Heart left ventricle (tissue), 16 donors: ENCODE measurements around the gene SNRPB. TPM values are rescaled to one million over a fixed set of nuclear protein-coding genes. Genes with fewer than 3 reads are reported as not detected.

Experiments
- ATAC-seq, 4 donors: fragments of 200-7000 bp; cut with Tn5 transposase; one replicate each; pipeline ENCODE4 v1.9.1; 2020 to 2022; ENCODE audit warnings: moderate library complexity in 4 of 4, mild to moderate bottlenecking in 3 of 4, moderate number of reproducible peaks in 1 of 4
- DNase-seq, 5 donors: peaks; one replicate each; pipeline ENCODE4 v3.0.0-alpha.2; 2020
- H3K27ac ChIP-seq, 12 donors: fragments of 200-600 bp; sonication (generic) in 4 of 12; one replicate each; pipeline versions ENCODE4 v1.5.0 to v1.8.0; 2016 to 2022; ENCODE audit warnings: mild to moderate bottlenecking in 2 of 12
- H3K27me3 ChIP-seq, 9 donors: fragments of 200-600 bp; sonication (generic) in 2 of 9; one replicate each; pipeline versions ENCODE4 v1.5.1 to v1.8.0; 2016 to 2022; ENCODE audit warnings: mild to moderate bottlenecking in 3 of 9
- H3K36me3 ChIP-seq, 9 donors: fragments of 200-600 bp; sonication (generic) in 2 of 9; one replicate each; pipeline versions ENCODE4 v1.5.0 to v1.8.0; 2018 to 2022; ENCODE audit warnings: mild to moderate bottlenecking in 2 of 9
- H3K4me1 ChIP-seq, 12 donors: fragments of 200-600 bp; sonication (generic) in 4 of 12; one replicate each; pipeline versions ENCODE4 v1.5.0 to v1.8.0; 2016 to 2022; ENCODE audit warnings: mild to moderate bottlenecking in 3 of 12
- H3K4me3 ChIP-seq, 12 donors: fragments of 200-600 bp; sonication (generic) in 4 of 12; one replicate each; pipeline versions ENCODE4 v1.5.0 to v1.8.0; 2017 to 2022; ENCODE audit warnings: mild to moderate bottlenecking in 9 of 12, moderate library complexity in 4 of 12
- H3K9me3 ChIP-seq, 12 donors: fragments of 200-600 bp; sonication (generic) in 4 of 12; one replicate each; pipeline versions ENCODE4 v1.5.0 to v1.8.0; 2016 to 2022; ENCODE audit warnings: mild to moderate bottlenecking in 1 of 12
- CTCF ChIP-seq, 12 donors: fragments of 200-600 bp; sonication (generic) in 4 of 12; IDR thresholded peaks; one replicate each; pipeline versions ENCODE4 v1.5.0 to v1.8.0; 2018 to 2022; ENCODE audit warnings: antibody characterized with exemption in 12 of 12, mild to moderate bottlenecking in 5 of 12
- POLR2A ChIP-seq, 2 donors: fragments of 450-650 bp; IDR thresholded peaks; one replicate each; pipeline ENCODE4 v1.6.1; 2017; ENCODE audit warnings: antibody characterized with exemption in 2 of 2, mild to moderate bottlenecking in 2 of 2, moderate library complexity in 2 of 2
- WGBS, 4 donors: extraction: QIAGEN DNeasy Blood & Tissue Kit in 2 of 4; methylation state at CpG; one replicate each; pipeline versions ENCODE4 v1.1.5 to v1.1.7; 2013 to 2018; 5-methylcytosine and 5-hydroxymethylcytosine counted together
- intact Hi-C, 10 donors: fragments of 100-400 bp; cut with DNase I; formaldehyde crosslinking; loops; one replicate each; pipeline versions ENCODE4 v1.11.1 to v1.14.2; 2022
- polyA plus RNA-seq, 2 donors: library from polyadenylated mRNA; stranded (reverse); fragments of 200-250 nt; gene quantifications; one replicate each; pipeline ENCODE4 v1.2.3, GENCODE V29; 2013
- total RNA-seq, 9 donors: library from RNA; depleted of rRNA in 2 of 9; stranded (reverse); fragments of >200 nt in 2 of 9; fragmentation: NEBNext Ultra II Directional in 3 of 9; extraction: Animal tissue kit (Norgen Biotek cat#: 25700) in 3 of 9; gene quantifications; one replicate each; pipeline versions ENCODE4 v1.1.0 to v1.2.4, GENCODE V29; 2016 to 2023
- donor health status: ischemic (EF 13 %, LVEDD 7.1; RV severe dilation, severe dysfunction).
- donor health status: healthy with polysubstance abuse.
- donor health status: DM: no; HTN: yes; CAD: no.
- donor health status: DM: no; HTN: no; CAD: no.
- donor health status: ischemic (EF 25% LVEDD 6.9; RV normal size, moderate dysfunction).
- donor health status: ischemic (EF 25% LVEDD 5.7; RV mildly dilated, moderate dysfunction).
- donor health status: healthy.
- donor health status: DM: yes; HTN: yes; CAD: no.
- donor health status: ischemic (EF 35%, LVEDD 5.7; RV mildly dilated, moderate dysfunction).
- donor health status: nonischemic (EF 11% LVEDD 7.7; RV severe dilation, severe dysfunction).
- donor health status: DM: yes; HTN: yes; CAD: no.
- donor health status: PGD.
- donor health status: ischemic (EF 29% LVEDD 5.4; RV normal size, mild dysfunction).
- donor health status: nonischemic (EF 23%, LVEDD 6.1; RV moderate dilation, normal function).

SNRPB gene
- total and polyA plus RNA-seq, 11 donors = 36.8 to 290 (median 77.4) TPM

GRCh38 chr20:2518096-2518495, 47.5 kb upstream of the SNRPB start:
- no peak for TF ChIP-seq CTCF (IDR thresholded peaks at IDR 0.05)
- TF ChIP-seq POLR2A (IDR thresholded peaks at IDR 0.05) = no peak
- 88 to 93% (median 90%) methylated on average over 10 of the region's 10 CpGs for WGBS, 4 donors
- H3K27ac ChIP-seq = no peak overlapping the region
- H3K4me1 ChIP-seq = peaks cover 0 to 28% (median 0%) of the 10 kb centered on the region in 12 donors
- H3K36me3 ChIP-seq = no peaks in the 10 kb centered on the region
- H3K27me3 ChIP-seq = no peaks in the 10 kb centered on the region
- no peak for ATAC-seq
- intact Hi-C loops = loop anchor here in 1 of 10 donors (5.0 kb wide), 1 partner anchor 129 kb away; no protein-coding TSS in a partner anchor
- H3K9me3 ChIP-seq = no peaks in the 10 kb centered on the region
- no peak for DNase-seq
- H3K4me3 ChIP-seq = no peak overlapping the region

- H3K4me1 ChIP-seq = peaks cover 0 to 14% (median 0%) of the 10 kb centered on the region in 12 donors
- DNase-seq (no peak), ATAC-seq (no peak)
- H3K4me3 ChIP-seq = no peak overlapping the region
- 69 to 91% (median 75%) methylated on average over 2 of the region's 2 CpGs for WGBS, 4 donors
- H3K9me3 ChIP-seq = no peaks in the 10 kb centered on the region
- no peaks in the 10 kb centered on the region for H3K27me3 ChIP-seq
- intact Hi-C loops = loop anchor here in 1 of 10 donors (5.0 kb wide), 1 partner anchor 131 kb away; no protein-coding TSS in a partner anchor
- H3K27ac ChIP-seq = no peak overlapping the region
- no peaks in the 10 kb centered on the region for H3K36me3 ChIP-seq
- no peak for TF ChIP-seq CTCF (IDR thresholded peaks at IDR 0.05)
- TF ChIP-seq POLR2A (IDR thresholded peaks at IDR 0.05) = no peak
Observed at GRCh38 chr20:2516399-2516798, 45.8 kb upstream of the SNRPB start.

GRCh38 chr20:2515203-2515602, 44.6 kb upstream of the SNRPB start:
- peaks cover 0 to 8% (median 0%) of the 10 kb centered on the region in 12 donors for H3K4me1 ChIP-seq
- TF ChIP-seq POLR2A (IDR thresholded peaks at IDR 0.05) = no peak
- TF ChIP-seq CTCF (IDR thresholded peaks at IDR 0.05) = no peak

GRCh38 chr20:2509794-2510193, 39.2 kb upstream of the SNRPB start:
- ATAC-seq = no peak
- intact Hi-C loops = loop anchor here in 4 of 10 donors (2.0 to 5.0 kb wide), 3 partner anchors 15 to 39 kb away; partner anchors contain the start of gene SNRPB (in 4 of the 4)
- H3K36me3 ChIP-seq = no peaks in the 10 kb centered on the region
- no peaks in the 10 kb centered on the region for H3K9me3 ChIP-seq
- no peak for TF ChIP-seq POLR2A (IDR thresholded peaks at IDR 0.05)
- TF ChIP-seq CTCF (IDR thresholded peaks at IDR 0.05) = no peak
- H3K4me3 ChIP-seq = peak overlapping the region in 9 of 12 donors; percentile 65 to 85 (median 78)
- no peaks in the 10 kb centered on the region for H3K27me3 ChIP-seq
- no peak for DNase-seq
- 75 to 77% (median 76%) methylated on average over 3 of the region's 3 CpGs for WGBS, 4 donors
- no peak overlapping the region for H3K27ac ChIP-seq
- peaks cover 0 to 24% (median 15%) of the 10 kb centered on the region in 12 donors for H3K4me1 ChIP-seq

More at GRCh38 chr20:2515203-2515602, 44.6 kb upstream of the SNRPB start:
- no peak for DNase-seq
- intact Hi-C loops = loop anchor here in 1 of 10 donors (5.0 kb wide), 1 partner anchor 132 kb away; no protein-coding TSS in a partner anchor
- Histone ChIP-seq H3K4me3 (no peak overlapping the region), H3K27me3 (no peaks in the 10 kb centered on the region), H3K36me3 (no peaks in the 10 kb centered on the region), H3K27ac (no peak overlapping the region), H3K9me3 (no peaks in the 10 kb centered on the region)
- no peak for ATAC-seq
- 70 to 84% (median 79%) methylated on average over 1 of the region's 1 CpG for WGBS, 4 donors
